22Rv1 (cell line): ENCODE data around the gene COL18A1.

Experiments used
- H3K27ac ChIP-seq: fragments of 450-650 bp; 2 replicates; pipeline ENCODE4 v1.5.1; 2017
- ZFX ChIP-seq: fragments of 450-650 bp; IDR thresholded peaks from 2 replicates; pipeline ENCODE4 v1.6.1; 2017; ENCODE audit warnings: antibody characterized with exemption, borderline replicate concordance
- TF ChIP-seq, protein P1 (sequence below): fragments of 450-650 bp; IDR thresholded peaks from 2 replicates; pipeline ENCODE4 v1.5.1; 2017; ENCODE audit warnings: mild to moderate bottlenecking

The COL18A1 gene

DNA sequence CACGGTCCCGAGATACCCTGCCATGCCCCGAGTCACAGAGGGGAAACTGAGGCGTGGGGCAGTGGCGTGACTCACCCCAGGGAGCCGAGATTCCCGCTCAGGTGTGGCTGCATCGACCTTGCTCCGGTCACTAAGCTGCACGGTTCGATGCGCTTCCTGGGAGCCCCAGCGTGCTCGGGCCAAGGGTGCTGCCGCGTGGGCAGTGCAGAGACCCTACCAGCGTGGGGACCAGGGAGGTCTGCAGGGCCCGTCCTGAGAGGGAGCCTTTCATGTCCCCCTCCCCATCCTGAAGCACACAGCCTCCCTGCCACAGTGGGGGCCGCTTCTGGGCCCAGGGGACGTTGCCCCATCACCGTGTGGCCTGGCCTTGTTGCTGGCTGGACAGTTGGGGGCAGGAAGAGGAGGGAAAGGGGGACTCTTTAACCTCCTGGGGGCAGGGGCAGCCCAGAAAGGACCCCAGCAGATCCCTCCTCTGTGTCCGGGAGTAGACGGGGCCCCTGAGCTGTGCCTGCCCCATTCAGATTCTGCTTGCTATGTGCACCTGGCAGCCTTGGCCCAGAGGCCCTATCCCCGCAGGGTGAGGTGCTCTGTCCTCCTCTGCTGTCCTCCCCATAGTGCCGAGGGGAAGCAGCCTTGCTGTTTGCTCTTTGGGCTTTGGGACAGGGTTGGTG is 52.3 kb downstream of the COL18A1 start:
- no peak overlapping the region for H3K27ac ChIP-seq
- TF ChIP-seq ZFX: no peak
- TF ChIP-seq, protein P1, sequence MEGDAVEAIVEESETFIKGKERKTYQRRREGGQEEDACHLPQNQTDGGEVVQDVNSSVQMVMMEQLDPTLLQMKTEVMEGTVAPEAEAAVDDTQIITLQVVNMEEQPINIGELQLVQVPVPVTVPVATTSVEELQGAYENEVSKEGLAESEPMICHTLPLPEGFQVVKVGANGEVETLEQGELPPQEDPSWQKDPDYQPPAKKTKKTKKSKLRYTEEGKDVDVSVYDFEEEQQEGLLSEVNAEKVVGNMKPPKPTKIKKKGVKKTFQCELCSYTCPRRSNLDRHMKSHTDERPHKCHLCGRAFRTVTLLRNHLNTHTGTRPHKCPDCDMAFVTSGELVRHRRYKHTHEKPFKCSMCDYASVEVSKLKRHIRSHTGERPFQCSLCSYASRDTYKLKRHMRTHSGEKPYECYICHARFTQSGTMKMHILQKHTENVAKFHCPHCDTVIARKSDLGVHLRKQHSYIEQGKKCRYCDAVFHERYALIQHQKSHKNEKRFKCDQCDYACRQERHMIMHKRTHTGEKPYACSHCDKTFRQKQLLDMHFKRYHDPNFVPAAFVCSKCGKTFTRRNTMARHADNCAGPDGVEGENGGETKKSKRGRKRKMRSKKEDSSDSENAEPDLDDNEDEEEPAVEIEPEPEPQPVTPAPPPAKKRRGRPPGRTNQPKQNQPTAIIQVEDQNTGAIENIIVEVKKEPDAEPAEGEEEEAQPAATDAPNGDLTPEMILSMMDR: no peak

GRCh38 chr21:45457832-45458172 is 52.8 kb downstream of the COL18A1 start:
- H3K27ac ChIP-seq: no peak overlapping the region

DNA sequence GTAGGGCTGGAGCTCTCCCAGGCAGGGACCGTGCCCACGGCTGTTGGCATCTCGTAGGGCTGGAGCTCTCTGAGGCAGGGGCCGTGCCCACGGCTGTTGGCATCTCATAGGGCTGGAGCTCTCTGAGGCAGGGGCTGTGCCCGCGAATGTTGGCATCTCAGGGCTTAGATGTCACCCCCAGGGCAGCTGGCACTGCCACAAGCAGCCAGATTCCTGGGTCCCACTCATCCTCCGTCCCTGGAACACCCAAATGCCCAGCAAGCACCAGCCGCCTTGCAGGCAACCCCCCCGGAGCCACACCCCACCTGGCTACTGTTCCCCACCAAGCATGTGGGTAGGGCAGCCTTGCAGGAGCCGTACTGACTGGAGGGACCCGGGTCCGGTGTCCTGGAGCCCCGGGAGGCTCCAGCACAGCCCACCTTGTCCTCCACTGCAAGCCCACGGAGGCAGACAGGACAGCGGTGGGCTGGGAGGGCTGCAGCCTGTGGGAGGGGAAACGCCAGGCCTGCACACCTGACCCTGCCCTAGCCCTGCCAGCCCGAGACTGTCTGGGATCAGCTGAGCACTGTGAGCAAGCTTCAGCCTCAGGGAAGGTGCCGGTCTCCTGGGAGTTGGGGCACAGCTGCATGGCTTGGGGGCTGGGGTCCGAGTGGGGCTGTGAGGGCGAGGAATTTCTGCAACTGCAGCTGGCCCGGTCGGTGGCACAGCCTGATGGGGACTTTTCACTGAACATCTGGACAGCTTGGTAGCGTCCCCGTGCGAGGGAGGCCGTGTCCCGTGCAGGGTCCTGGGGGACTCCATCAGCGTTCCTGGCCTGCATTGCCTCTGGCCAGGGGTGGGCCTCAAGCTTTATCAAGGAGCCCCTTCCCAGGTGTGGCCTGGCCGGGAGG is 53.6 kb downstream of the COL18A1 start:
- no peak overlapping the region for H3K27ac ChIP-seq
- TF ChIP-seq, protein P1: no peak
- TF ChIP-seq ZFX: no peak

More at GRCh38 chr21:45457832-45458172, 52.8 kb downstream of the COL18A1 start:
- TF ChIP-seq, protein P1: no peak
- no peak for TF ChIP-seq ZFX

DNA sequence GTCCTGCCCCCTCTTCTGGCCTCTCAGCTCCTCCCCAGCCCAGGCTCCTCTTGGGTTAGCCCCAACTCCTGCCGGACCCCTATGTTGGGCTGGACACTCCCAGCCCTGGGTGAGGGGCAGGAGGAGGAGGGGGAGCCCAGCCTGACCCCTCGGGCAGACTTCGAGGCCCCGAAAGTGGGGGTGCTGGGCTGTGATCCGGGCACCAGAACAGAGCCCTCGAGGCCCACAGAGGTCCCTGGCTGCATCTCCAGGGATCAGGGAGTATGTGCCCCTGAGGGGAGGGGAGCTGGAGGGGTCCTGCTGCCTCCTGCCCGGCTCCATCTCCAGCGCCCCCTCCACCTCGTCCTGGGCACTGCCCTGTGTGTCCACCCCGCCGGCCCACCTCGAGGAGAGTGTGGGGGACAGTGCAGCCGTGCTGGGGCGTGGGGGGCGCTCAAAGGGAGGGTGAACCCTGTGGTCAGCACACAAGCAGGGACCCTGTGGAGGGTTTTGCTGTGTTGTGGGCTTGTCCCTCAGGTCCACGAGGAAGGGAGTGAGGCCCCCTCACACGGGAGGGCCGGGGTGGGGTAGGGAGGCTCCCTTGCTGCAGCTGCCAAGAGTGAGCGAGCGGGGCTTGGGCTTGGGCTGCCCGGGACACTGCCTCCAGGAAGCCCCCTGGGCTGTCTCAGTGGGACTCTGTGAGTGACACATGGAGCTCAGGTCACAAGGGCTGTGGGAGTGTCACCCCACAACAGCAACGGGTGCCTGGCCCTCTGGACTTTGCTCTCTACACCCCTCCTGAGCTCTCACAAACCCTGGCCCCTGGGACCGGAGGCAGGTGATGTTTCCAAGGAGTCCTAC is 54.4 kb downstream of the COL18A1 start:
- TF ChIP-seq ZFX: no peak
- TF ChIP-seq, protein P1: no peak
- no peak overlapping the region for H3K27ac ChIP-seq

DNA sequence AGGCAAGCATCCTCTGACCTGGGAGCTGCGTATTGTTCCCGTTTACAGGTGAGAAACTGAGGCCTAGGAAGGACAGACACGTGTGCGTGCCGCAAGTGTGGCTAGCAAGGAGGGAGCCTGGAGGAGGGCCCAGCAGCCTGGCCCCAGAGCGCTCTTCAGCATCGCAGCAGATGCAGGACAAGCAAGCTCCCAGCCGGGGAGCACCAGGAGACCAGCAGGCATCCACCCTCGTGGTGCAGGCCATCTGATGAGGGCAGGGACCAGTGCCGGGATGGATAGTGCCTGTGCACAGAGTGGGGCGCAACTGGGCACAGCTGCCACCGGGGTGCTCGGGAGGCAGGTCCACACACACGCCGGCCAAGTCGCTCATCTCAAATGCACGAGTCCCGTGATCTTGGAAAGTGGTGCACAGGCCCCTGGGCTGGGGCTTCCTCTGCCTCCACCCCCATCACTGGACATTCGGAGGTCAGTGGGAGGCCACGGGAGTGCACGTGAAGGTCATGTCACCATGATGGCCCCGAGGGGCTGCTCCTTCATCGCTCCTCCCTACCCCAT is 55.1 kb downstream of the COL18A1 start:
- TF ChIP-seq, protein P1: no peak
- TF ChIP-seq ZFX: no peak
- no peak overlapping the region for H3K27ac ChIP-seq

GRCh38 chr21:45460611-45461368 is 55.8 kb downstream of the COL18A1 start:
- no peak overlapping the region for H3K27ac ChIP-seq
- no peak for TF ChIP-seq ZFX
- TF ChIP-seq, protein P1: no peak
